Suprapubic skin (tissue), 3 donors: ENCODE measurements around the gene LITAFD.

Experiments used
- CTCF ChIP-seq, 2 donors: fragments of 200-600 bp in 1 of 2; fragments of 450-650 bp in 1 of 2; sonication (generic) in 1 of 2; IDR thresholded peaks; one replicate each; pipeline ENCODE4 v1.5.1; 2016 to 2019; ENCODE audit warnings: antibody characterized with exemption in 2 of 2, mild to moderate bottlenecking in 1 of 2, moderate library complexity in 1 of 2
- POLR2A ChIP-seq, 2 donors: fragments of 450-650 bp; IDR thresholded peaks; one replicate each; pipeline ENCODE4 v1.6.1; 2017; ENCODE audit warnings: antibody characterized with exemption in 2 of 2, mild to moderate bottlenecking in 2 of 2, moderate library complexity in 2 of 2

GRCh38 chr16:8893976-8894690 is 12.0 kb downstream of the LITAFD start:
- TF ChIP-seq CTCF (IDR thresholded peaks at IDR 0.05) (no peak), POLR2A (IDR thresholded peaks at IDR 0.05) (no peak)
